NCI-H2196 treated with DMSO at 0.1 percent for 48 hours (cell line): ENCODE measurements around the gene CES5A.
"Not testable (repeated sequence)": the region's sequence is repeated elsewhere in the genome, so short reads cannot be mapped to it uniquely, and the experiment has no call there.

Experiments
- DNase-seq: peaks from one replicate; lab custom pipeline; 2025; ENCODE audit not compliant: unreplicated experiment; lab: John Stamatoyannopoulos, UW

CES5A gene

GRCh38 chr16:55876854-55877253 is 1.7 kb upstream of the CES5A start:
- no peak for DNase-seq

DNA sequence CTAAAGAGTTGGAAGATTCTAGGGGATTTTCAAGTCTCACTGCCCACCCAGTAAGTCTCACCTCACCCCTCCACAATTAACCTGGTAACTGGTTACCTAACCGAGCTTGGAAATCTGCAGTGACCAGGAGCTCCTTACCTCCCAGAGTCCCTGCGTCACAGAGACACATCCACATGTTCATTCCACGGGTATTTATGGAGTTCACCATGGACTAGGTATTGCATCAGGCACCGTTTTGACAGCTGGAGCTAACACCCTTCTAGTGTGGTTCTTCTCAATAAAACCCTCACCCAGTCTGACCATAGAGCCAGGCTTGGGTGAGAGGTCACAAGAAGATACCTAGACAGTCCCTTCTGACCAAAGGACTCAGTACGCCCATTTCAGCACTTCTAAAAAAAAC is 2.1 kb downstream of the CES5A start:
- no peak for DNase-seq

- DNase-seq: no peak
Observed at GRCh38 chr16:55872130-55872529, 3.0 kb downstream of the CES5A start.

DNA sequence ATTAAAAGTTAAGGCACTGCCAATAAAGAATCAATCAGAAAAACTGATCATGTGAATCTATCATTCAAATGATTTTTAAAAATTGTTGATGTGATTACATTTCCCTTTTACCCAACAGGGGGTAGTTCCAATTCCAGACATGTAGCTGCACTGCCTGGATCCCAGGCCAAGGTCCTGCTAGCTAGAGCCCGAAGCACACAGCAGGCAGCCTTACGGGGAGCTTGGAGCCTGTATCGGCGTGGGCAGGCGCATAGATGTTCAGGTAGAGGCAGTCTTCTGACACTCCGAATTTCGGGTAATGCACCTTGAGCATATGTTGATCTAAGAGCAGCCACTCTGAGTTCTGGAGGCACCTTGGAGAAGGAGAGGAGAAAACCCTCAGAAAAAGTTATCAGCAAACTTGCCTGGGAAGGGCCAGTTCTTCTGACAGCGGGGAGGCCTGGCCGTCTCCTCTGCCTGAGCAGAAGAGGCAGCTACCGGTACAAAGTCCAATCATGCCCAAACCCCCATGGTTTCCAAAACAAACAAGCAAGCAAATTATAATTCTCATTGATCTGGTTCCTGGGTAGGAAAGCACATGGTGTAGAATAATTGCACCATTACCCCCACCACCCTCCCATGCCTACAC is 3.6 kb downstream of the CES5A start:
- DNase-seq: no peak

- DNase-seq: no peak
Observed at GRCh38 chr16:55868980-55869379, 6.2 kb downstream of the CES5A start.

DNA sequence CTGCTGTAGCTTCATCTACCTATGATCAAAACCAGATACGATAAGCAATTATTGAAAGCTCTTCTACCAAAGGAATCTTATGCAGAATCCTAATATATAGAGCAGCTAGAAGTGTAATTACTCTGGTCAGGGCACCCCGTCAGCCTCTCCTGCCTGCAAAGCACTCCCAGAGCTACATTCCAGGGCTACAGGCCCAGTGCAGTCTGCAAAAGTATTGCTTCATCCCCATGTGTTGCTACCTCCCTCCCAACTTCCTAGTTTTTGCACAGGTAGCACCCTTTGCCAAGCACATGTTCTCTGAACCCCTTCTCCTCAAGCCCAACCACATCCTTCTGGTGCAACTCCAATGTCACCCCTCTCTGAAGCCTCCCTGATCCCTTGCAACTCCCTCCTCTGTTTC is 7.0 kb downstream of the CES5A start:
- DNase-seq: no peak

DNA sequence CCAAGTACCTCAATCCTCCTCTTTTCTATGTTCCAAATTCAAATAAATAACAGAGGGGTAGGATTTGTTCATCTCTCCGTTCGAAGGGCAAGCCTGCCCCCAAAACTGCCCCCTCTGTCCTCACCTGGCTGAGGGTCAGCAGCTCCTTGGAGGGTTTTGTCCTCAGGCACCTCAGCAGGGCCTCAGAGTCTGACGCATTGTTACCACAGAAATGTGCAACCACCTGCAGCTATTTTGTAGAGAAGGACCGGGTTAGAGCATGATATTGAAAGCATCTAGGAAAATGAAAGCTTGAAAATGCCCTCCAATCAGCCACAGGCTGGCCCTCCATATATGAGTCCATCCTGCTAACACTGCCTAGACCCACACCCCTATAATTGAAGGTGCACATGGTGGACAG is 13.9 kb downstream of the CES5A start:
- DNase-seq: no peak

DNA sequence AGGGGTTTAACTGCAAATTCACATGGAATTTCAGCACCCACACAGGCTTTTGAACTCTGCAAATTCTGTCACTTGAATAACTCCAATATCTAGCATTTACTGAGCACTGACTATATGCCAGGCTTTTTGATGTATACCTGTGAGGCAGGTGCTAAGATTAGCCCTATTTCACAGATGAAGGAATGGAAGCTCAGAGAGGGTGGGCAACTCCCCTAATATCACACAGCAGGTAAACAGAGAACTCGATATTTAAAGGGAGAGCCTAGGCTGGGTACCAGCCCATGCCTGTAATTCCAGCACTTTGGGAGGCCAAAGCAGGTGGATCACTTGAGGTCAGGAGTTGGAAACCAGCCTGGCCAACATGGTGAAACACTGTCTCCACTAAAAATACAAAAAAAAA is 17.5 kb downstream of the CES5A start:
- not testable (repeated sequence) for DNase-seq

- DNase-seq: no peak
Observed at GRCh38 chr16:55856950-55857349, 18.2 kb downstream of the CES5A start.

DNA sequence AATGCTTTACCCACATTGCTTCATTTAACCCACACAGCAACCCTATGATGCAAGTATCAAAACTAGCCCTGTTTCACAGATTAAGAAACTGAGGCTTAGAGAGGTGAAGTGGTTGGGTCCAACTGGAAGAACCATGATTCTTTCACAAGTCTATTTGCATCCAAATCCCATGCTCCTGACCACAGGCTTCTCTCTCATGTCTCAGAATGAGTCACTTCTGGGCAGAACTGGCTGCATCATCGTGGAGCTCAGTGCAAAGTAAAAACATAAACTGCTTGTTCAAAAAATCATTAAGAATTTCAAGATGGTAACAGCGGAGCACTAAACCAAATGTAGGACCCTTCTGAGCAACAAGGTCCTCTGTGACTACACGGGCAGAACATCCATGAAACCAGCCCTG is 22.1 kb downstream of the CES5A start:
- DNase-seq: no peak

GRCh38 chr16:55849536-55849935 is 25.6 kb downstream of the CES5A start:
- no peak for DNase-seq

DNA sequence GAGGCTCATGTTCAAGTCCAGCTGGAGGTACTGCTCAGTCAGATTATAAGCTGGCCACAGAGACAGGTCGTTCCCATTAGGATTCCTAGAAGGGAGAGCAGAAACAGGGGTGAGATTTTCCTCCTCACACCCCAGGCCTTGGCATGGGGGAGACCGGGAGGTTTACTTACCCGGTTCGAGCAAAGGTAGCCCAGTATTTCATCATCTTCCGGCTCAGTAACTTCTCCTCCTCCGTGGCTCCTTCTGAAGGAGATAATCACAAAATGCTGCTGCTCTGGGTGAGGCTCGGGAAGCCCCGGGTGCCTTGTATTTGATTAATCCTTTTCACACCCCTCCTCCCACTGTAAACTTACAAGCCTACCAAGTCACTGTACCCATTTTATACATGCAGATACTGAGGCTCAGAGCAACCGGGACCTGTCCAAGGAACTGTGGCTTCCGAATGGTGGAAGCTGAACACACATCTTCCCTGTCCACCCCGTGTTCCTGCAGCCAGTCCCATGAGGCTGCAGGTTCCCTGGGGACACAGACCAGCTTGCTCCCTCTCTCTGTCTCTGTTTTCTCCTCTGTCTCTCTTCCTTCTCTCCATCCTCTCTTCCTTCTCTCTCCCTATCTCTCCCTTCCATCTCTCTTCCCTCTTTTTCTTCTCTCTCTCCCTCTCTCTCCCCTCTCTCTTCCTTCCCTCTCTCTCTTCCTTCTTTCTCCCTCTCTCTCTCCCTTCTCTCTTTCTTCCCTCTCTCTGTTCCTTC is 28.4 kb downstream of the CES5A start:
- no peak for DNase-seq

- no peak for DNase-seq
Observed at GRCh38 chr16:55843105-55843395, 32.1 kb downstream of the CES5A start.

- DNase-seq: no peak
Observed at GRCh38 chr16:55842369-55843104, 32.6 kb downstream of the CES5A start.

DNA sequence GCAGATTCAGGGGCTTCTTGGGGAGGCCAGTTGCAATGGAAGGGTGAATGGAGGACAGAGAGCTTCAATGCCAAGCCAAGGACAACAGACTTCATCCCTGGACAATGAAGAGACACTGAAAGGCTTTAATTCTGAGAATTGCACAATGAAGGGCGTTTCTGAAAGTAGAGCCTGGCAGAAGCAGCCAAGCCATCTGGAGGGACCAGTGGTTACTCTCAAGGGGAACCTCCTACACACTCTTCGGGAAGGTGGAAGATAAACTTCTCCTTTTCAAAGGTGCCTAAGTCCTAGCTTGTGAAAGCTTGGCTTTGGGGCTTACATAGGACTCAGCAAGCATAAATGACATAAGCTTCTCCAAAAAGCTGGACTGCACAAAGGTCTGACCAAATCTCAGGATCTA is 36.1 kb downstream of the CES5A start:
- DNase-seq: no peak

- DNase-seq: no peak
Observed at GRCh38 chr16:55836158-55836611, 39.0 kb downstream of the CES5A start.

GRCh38 chr16:55835581-55835980 is 39.6 kb downstream of the CES5A start:
- DNase-seq: no peak

GRCh38 chr16:55835173-55835572 is 40.0 kb downstream of the CES5A start:
- not testable (repeated sequence) for DNase-seq

GRCh38 chr16:55834049-55834448 is 41.1 kb downstream of the CES5A start:
- no peak for DNase-seq

DNA sequence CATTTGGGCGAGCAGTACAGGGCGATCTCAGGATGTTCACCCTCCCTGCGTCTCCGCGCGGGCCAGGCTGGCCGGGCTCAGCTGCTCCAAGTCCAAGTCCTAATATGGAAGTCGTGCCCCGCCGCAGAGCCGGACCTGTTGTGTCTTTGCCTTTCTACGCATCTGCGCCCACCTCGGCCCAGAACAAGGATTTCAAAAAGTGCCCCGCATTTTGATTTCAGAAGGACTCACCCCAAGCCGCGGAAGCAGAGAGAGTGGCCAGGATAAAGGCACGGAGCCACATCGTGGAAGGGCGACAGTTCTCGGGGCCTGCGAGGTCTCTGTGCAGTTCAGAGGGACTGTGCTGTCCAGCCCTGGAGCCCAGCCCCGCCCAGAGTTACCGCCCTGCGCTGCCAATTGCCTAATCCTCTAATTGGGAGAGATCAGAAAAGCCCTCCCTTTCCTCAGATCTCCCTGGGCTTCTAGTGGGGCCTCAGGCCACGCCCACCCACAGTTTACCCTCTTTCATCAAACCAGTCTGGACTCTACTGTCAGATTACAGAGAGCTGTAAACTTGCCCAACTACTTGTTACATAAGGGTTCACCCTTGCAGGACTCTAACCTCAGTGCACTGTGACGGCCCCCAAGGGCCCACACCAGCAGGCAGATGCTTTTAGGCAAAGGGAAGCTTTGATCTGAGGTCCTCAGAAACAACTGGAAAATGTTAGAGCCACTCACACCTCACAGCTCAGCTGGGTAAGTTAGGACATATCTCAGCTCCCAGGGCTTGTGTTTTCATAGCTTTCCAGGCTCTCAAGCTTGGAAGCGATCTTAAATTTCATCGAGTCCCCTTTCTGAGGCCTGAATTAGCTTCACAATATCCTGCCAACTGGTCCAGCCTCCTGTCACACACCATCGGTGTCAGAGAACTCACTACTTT is 42.1 kb downstream of the CES5A start, which contains the start of gene CES1:
CES1 (minus strand) TSS at position 324 of the 919 bp plus-strand sequence; CDS start at position 283, 41 bp downstream.
- DNase-seq: no peak

GRCh38 chr16:55832425-55832772 is 42.8 kb downstream of the CES5A start:
- DNase-seq: no peak
